Upper lobe of left lung (tissue), 4 donors: ENCODE results near the gene TRIM7.

Source experiments
- POLR2A ChIP-seq, 4 donors: fragments of 450-650 bp; IDR thresholded peaks; one replicate each; pipeline ENCODE4 v1.5.1; 2016 to 2017; ENCODE audit warnings: antibody characterized with exemption in 4 of 4, mild to moderate bottlenecking in 2 of 4
- TF ChIP-seq, protein P1 (sequence below), 6 experiments: fragments of 450-650 bp in 4 of 6; fragments of 200-600 bp in 2 of 6; sonication (generic) in 2 of 6; IDR thresholded peaks; one replicate each; pipeline ENCODE4 v1.5.1; 2016 to 2019; ENCODE audit warnings: antibody characterized with exemption in 6 of 6

DNA sequence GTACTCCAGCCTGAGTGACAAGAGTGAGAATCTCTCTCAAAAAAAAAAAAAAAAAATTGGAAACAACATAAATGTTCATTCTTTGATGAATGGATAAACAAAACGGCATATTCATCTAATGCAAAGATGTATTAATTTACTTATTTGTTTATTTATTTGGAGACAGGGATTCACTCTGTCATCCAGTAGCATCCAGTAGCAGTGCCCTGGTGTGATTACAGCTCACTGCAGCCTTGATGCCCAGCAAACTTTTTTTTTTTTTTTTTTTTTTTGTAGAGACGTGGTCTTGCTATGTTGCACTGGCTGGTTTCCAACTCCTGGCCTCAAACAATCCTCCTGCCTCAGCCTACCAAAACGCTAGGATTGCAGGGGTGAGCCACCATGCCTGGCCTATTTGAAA, 33.2 kb downstream of the TRIM7 start:
- no peak for TF ChIP-seq POLR2A (IDR thresholded peaks at IDR 0.05)
- TF ChIP-seq, protein P1, sequence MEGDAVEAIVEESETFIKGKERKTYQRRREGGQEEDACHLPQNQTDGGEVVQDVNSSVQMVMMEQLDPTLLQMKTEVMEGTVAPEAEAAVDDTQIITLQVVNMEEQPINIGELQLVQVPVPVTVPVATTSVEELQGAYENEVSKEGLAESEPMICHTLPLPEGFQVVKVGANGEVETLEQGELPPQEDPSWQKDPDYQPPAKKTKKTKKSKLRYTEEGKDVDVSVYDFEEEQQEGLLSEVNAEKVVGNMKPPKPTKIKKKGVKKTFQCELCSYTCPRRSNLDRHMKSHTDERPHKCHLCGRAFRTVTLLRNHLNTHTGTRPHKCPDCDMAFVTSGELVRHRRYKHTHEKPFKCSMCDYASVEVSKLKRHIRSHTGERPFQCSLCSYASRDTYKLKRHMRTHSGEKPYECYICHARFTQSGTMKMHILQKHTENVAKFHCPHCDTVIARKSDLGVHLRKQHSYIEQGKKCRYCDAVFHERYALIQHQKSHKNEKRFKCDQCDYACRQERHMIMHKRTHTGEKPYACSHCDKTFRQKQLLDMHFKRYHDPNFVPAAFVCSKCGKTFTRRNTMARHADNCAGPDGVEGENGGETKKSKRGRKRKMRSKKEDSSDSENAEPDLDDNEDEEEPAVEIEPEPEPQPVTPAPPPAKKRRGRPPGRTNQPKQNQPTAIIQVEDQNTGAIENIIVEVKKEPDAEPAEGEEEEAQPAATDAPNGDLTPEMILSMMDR (IDR thresholded peaks at IDR 0.05): no peak
